ENCODE results near the gene ATP6V0D1. TPM values are rescaled to one million over a fixed set of nuclear protein-coding genes. Genes with fewer than 3 reads are reported as not detected.

The ATP6V0D1 gene
- total and polyA plus RNA-seq, 2 experiments from 2014 or later: 20.6 to 68.7 TPM

GRCh38 chr16:67499106-67499505 is 18.1 kb upstream of the ATP6V0D1 start (continued):
- TF ChIP-seq ZNF462 (CRISPR knock-in tag; IDR thresholded peaks at IDR 0.05) (no peak), JUNB (IDR thresholded peaks at IDR 0.05; ENCODE audit: unreplicated experiment) (no peak), POLR2AphosphoS5 (IDR thresholded peaks at IDR 0.05; ENCODE audit: low read depth) (no peak), NANOG (IDR thresholded peaks at IDR 0.05; ENCODE audit: borderline replicate concordance) (no peak), STAT1 (IDR thresholded peaks at IDR 0.05; ENCODE audit: unreplicated experiment) (no peak)
- TF ChIP-seq, protein P1, sequence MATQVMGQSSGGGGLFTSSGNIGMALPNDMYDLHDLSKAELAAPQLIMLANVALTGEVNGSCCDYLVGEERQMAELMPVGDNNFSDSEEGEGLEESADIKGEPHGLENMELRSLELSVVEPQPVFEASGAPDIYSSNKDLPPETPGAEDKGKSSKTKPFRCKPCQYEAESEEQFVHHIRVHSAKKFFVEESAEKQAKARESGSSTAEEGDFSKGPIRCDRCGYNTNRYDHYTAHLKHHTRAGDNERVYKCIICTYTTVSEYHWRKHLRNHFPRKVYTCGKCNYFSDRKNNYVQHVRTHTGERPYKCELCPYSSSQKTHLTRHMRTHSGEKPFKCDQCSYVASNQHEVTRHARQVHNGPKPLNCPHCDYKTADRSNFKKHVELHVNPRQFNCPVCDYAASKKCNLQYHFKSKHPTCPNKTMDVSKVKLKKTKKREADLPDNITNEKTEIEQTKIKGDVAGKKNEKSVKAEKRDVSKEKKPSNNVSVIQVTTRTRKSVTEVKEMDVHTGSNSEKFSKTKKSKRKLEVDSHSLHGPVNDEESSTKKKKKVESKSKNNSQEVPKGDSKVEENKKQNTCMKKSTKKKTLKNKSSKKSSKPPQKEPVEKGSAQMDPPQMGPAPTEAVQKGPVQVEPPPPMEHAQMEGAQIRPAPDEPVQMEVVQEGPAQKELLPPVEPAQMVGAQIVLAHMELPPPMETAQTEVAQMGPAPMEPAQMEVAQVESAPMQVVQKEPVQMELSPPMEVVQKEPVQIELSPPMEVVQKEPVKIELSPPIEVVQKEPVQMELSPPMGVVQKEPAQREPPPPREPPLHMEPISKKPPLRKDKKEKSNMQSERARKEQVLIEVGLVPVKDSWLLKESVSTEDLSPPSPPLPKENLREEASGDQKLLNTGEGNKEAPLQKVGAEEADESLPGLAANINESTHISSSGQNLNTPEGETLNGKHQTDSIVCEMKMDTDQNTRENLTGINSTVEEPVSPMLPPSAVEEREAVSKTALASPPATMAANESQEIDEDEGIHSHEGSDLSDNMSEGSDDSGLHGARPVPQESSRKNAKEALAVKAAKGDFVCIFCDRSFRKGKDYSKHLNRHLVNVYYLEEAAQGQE (IDR thresholded peaks at IDR 0.05; ENCODE audit: unreplicated experiment): no peak
- TF ChIP-seq, protein P2, sequence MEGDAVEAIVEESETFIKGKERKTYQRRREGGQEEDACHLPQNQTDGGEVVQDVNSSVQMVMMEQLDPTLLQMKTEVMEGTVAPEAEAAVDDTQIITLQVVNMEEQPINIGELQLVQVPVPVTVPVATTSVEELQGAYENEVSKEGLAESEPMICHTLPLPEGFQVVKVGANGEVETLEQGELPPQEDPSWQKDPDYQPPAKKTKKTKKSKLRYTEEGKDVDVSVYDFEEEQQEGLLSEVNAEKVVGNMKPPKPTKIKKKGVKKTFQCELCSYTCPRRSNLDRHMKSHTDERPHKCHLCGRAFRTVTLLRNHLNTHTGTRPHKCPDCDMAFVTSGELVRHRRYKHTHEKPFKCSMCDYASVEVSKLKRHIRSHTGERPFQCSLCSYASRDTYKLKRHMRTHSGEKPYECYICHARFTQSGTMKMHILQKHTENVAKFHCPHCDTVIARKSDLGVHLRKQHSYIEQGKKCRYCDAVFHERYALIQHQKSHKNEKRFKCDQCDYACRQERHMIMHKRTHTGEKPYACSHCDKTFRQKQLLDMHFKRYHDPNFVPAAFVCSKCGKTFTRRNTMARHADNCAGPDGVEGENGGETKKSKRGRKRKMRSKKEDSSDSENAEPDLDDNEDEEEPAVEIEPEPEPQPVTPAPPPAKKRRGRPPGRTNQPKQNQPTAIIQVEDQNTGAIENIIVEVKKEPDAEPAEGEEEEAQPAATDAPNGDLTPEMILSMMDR (conservative IDR thresholded peaks at IDR 0.05; ENCODE audit: low read depth in 2 of 2): no peak
